Muscle layer of colon (tissue), 2 donors: Measurements from ENCODE around the gene SLX4IP.

Experiments
- H3K27ac ChIP-seq: one replicate; pipeline ENCODE4 v1.7.0; 2013; ENCODE audit warnings: low read depth, mild to moderate bottlenecking, low read length, moderate library complexity
- H3K27me3 ChIP-seq, 2 donors: one replicate each; pipeline ENCODE4 v1.7.0; 2013; ENCODE audit warnings: low read length in 2 of 2, mild to moderate bottlenecking in 2 of 2; ENCODE audit not compliant: insufficient read depth in 2 of 2, control insufficient read depth in 1 of 2
- H3K36me3 ChIP-seq: one replicate; pipeline ENCODE4 v1.7.0; 2013; ENCODE audit warnings: mild to moderate bottlenecking, low read length; ENCODE audit not compliant: insufficient read depth
- H3K4me1 ChIP-seq: one replicate; pipeline ENCODE4 v1.7.0; 2013; ENCODE audit warnings: mild to moderate bottlenecking, low read length; ENCODE audit not compliant: insufficient read depth
- H3K4me3 ChIP-seq, 2 donors: one replicate each; pipeline ENCODE4 v1.7.0; 2013; ENCODE audit warnings: low read length in 2 of 2, low read depth in 1 of 2, mild to moderate bottlenecking in 1 of 2, moderate library complexity in 1 of 2
- H3K9ac ChIP-seq: one replicate; pipeline ENCODE4 v1.7.0; 2013; ENCODE audit warnings: low read length
- H3K9me3 ChIP-seq: one replicate; pipeline ENCODE4 v1.7.0; 2013; ENCODE audit warnings: mild to moderate bottlenecking, low read length
- donor health status: abdominal sarcoma.
- donor health status: Adenocarcinoma of cecum.

SLX4IP gene

GRCh38 chr20:10556519-10557083 lies 121.5 kb downstream of the SLX4IP start:
- no peaks in the 10 kb centered on the region for H3K36me3 ChIP-seq
- H3K27ac ChIP-seq, result no peak overlapping the region
- no peaks in the 10 kb centered on the region for H3K9me3 ChIP-seq
- no peak overlapping the region for H3K9ac ChIP-seq
- H3K27me3 ChIP-seq, result no peaks in the 10 kb centered on the region
- no peak overlapping the region for H3K4me3 ChIP-seq
- peaks cover 17% of the 10 kb centered on the region for H3K4me1 ChIP-seq

DNA sequence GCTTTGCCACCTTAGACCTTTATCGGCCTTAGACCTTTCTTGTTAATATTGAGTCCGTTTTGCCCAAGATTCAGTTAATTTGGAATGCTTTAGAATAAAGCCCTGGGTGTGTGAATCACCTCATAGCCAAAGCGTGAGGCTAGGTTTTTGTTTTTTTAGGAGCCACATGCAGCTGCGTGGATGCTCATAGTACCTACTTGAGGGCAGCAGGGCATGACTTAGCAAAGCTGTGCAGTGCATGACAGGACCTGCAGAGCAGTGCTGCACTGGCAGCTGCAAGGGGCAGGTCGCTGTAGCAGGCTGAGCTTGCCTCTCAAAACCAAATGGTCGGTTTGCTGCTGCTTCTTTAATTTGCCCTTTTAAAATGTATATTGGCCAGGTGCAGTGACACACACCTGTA lies 122.6 kb downstream of the SLX4IP start:
- no peaks in the 10 kb centered on the region for H3K36me3 ChIP-seq
- no peaks in the 10 kb centered on the region for H3K9me3 ChIP-seq
- H3K27me3 ChIP-seq, result no peaks in the 10 kb centered on the region
- H3K4me1 ChIP-seq, result peaks cover 6% of the 10 kb centered on the region
- no peak overlapping the region for H3K27ac ChIP-seq
- no peak overlapping the region for H3K4me3 ChIP-seq
- no peak overlapping the region for H3K9ac ChIP-seq

DNA sequence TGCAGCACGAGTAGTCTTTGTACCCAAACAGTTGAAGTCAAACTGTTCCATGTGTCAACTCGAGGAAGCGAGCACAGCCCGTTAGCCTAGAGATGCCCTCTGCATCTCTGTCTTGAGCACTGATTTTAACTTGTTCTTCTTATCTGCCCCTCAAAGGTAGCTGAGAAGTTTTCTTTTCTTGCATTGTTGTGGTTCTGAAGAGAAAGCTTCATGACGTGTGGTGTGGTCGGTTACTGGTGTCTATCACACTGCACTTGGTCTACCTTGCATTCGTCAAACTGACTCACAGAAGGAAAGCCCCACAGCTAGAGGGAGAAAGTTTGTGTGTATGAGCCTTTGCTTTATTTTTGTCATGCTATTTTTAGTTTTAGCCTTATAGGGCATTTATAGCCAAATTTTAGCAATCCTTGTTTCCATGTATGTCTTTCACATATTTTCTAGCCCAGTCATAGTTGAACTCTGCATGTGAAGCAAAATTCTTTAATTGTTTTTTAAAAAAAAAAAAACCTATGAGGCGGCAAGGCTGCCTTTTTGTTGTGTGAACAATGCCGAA lies 123.6 kb downstream of the SLX4IP start:
- H3K27ac ChIP-seq, result no peak overlapping the region
- H3K27me3 ChIP-seq, result no peaks in the 10 kb centered on the region
- peaks cover 6% of the 10 kb centered on the region for H3K4me1 ChIP-seq
- no peak overlapping the region for H3K4me3 ChIP-seq
- H3K9ac ChIP-seq, result no peak overlapping the region
- H3K36me3 ChIP-seq, result no peaks in the 10 kb centered on the region
- no peaks in the 10 kb centered on the region for H3K9me3 ChIP-seq

GRCh38 chr20:10559266-10559665 lies 124.2 kb downstream of the SLX4IP start:
- no peaks in the 10 kb centered on the region for H3K27me3 ChIP-seq
- no peaks in the 10 kb centered on the region for H3K36me3 ChIP-seq
- H3K9ac ChIP-seq, result no peak overlapping the region
- no peaks in the 10 kb centered on the region for H3K9me3 ChIP-seq
- no peak overlapping the region for H3K27ac ChIP-seq
- H3K4me1 ChIP-seq, result peaks cover 6% of the 10 kb centered on the region
- no peak overlapping the region for H3K4me3 ChIP-seq

- Histone ChIP-seq H3K27me3 (no peaks in the 10 kb centered on the region), H3K4me1 (peaks cover 5% of the 10 kb centered on the region), H3K36me3 (no peaks in the 10 kb centered on the region), H3K4me3 (no peak overlapping the region), H3K27ac (no peak overlapping the region), H3K9me3 (no peaks in the 10 kb centered on the region), H3K9ac (no peak overlapping the region)
Observed at GRCh38 chr20:10560686-10561085, 125.6 kb downstream of the SLX4IP start.

DNA sequence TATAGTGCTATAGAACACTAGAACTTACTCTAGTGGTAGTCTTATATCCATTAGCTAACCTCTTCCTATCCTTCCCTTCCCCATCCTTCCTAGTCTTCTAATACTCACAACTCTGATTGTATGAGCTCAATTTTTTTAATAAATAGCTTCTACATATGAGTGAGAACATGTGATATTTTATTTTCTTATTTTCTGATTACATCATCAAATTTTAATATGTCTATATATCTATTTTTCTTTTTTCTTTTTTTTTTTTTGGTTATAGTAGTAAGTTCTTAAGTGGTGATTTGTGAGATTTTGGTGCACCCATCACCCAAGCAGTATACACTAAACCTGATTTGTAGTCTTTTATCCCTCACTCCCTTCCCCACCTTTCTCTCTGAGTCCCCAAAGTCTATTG lies 126.2 kb downstream of the SLX4IP start:
- H3K27ac ChIP-seq, result no peak overlapping the region
- no peaks in the 10 kb centered on the region for H3K36me3 ChIP-seq
- H3K27me3 ChIP-seq, result no peaks in the 10 kb centered on the region
- no peaks in the 10 kb centered on the region for H3K9me3 ChIP-seq
- no peak overlapping the region for H3K9ac ChIP-seq
- H3K4me3 ChIP-seq, result no peak overlapping the region
- no peaks in the 10 kb centered on the region for H3K4me1 ChIP-seq

GRCh38 chr20:10562899-10563298 lies 127.8 kb downstream of the SLX4IP start:
- Histone ChIP-seq H3K36me3 (no peaks in the 10 kb centered on the region), H3K4me3 (no peak overlapping the region), H3K27ac (no peak overlapping the region), H3K27me3 (no peaks in the 10 kb centered on the region), H3K9me3 (no peaks in the 10 kb centered on the region), H3K4me1 (no peaks in the 10 kb centered on the region), H3K9ac (no peak overlapping the region)

- Histone ChIP-seq H3K27me3 (no peaks in the 10 kb centered on the region), H3K27ac (no peak overlapping the region), H3K4me3 (no peak overlapping the region), H3K9me3 (no peaks in the 10 kb centered on the region), H3K9ac (no peak overlapping the region), H3K4me1 (no peaks in the 10 kb centered on the region), H3K36me3 (no peaks in the 10 kb centered on the region)
Observed at GRCh38 chr20:10563935-10564492, 128.9 kb downstream of the SLX4IP start.

GRCh38 chr20:10565191-10565921 lies 130.3 kb downstream of the SLX4IP start:
- H3K27ac ChIP-seq, result no peak overlapping the region
- no peaks in the 10 kb centered on the region for H3K9me3 ChIP-seq
- no peak overlapping the region for H3K9ac ChIP-seq
- H3K36me3 ChIP-seq, result no peaks in the 10 kb centered on the region
- no peaks in the 10 kb centered on the region for H3K4me1 ChIP-seq
- H3K27me3 ChIP-seq, result no peaks in the 10 kb centered on the region
- no peak overlapping the region for H3K4me3 ChIP-seq

GRCh38 chr20:10565922-10566897 lies 131.1 kb downstream of the SLX4IP start:
- Histone ChIP-seq H3K27me3 (no peaks in the 10 kb centered on the region), H3K9me3 (no peaks in the 10 kb centered on the region), H3K4me1 (no peaks in the 10 kb centered on the region), H3K4me3 (no peak overlapping the region), H3K9ac (no peak overlapping the region), H3K36me3 (no peaks in the 10 kb centered on the region), H3K27ac (no peak overlapping the region)

DNA sequence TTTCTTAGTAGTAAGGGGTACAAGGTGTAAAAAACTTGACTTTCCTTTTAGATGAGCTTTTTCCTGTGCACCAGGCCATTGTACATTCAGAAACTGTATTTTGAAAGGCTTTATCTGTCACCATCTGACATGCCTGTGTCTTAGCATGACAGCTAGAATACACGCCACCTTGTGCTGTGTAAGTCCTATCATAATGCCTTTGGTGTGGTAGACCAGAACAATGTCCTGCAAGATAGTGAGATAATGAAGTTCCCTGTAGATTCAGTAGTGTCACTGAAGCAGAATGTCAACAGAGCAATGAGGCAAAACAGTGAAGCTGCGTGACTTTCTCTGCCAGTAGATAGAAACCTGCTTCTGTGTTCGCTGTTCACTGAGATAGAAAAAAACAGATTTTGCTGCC lies 132.9 kb downstream of the SLX4IP start:
- Histone ChIP-seq H3K4me1 (no peaks in the 10 kb centered on the region), H3K27ac (no peak overlapping the region), H3K4me3 (no peak overlapping the region), H3K9me3 (no peaks in the 10 kb centered on the region), H3K36me3 (no peaks in the 10 kb centered on the region), H3K27me3 (no peaks in the 10 kb centered on the region), H3K9ac (no peak overlapping the region)
